GM21786 (cell line): ENCODE results near the gene SCYL3.
"Not testable (repeated sequence)": the region's sequence is repeated elsewhere in the genome, so short reads cannot be mapped to it uniquely, and the experiment has no call there.

Source experiments
- ATAC-seq: cut with Tn5 transposase; IDR thresholded peaks from one replicate; pipeline ENCODE4 v1.9.1; 2021; ENCODE audit not compliant: unreplicated experiment

Gene SCYL3

DNA sequence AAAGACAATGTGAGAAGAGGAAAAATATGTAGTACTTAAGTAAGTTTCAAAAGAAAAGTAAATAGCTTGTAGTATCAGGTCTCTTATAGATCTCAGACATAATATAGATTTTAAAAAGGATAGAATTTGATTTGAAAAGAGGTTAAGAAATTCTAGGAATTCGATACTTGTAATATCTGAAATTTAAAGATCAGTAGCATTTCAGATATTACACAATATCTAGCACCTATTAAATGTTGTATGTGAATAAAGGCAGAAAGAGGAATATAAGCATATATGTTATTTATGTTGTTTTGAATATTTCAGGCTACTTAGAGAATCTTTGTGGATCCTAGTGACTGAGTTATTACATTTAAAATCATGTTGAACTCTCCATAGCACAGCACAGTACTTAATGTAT is 64.0 kb downstream of the SCYL3 start:
- ATAC-seq: no peak

DNA sequence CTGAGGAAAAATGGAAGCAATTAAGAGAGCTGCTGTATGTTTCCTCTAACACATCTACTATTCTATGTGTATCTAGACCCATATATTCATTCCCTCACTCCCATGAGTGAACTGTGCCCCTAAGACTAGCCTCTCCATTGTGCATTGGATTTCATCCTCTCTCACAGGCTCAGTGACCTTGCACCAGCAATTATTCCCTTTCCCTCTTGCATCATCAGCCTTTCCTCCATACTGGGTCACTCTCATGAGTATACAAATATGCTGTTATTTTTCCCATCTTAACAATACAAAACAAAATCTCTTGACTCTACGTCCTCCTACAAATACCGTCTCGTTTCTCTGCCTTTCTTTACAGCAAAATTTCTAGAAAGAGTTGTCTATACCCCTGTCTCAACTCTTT is 69.5 kb downstream of the SCYL3 start:
- no peak for ATAC-seq

DNA sequence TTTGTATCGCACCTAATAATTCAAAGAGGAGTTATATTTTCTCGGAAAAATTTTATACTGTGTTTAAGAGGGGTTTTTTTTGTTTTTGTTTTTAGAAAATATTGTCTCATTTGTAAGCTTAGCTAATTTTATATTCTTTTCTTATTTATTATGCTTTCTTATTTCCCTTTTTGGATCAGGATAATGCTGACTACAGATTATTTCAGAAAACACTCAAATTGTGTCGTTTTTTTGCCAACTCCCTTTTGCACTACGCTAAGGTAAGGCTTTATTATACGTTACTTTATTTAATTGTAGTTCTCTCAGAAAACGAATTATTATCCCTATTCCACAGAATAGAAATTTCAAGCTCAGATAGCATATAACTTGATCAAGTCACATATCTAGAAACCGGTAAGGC is 72.2 kb downstream of the SCYL3 start:
- no peak for ATAC-seq

DNA sequence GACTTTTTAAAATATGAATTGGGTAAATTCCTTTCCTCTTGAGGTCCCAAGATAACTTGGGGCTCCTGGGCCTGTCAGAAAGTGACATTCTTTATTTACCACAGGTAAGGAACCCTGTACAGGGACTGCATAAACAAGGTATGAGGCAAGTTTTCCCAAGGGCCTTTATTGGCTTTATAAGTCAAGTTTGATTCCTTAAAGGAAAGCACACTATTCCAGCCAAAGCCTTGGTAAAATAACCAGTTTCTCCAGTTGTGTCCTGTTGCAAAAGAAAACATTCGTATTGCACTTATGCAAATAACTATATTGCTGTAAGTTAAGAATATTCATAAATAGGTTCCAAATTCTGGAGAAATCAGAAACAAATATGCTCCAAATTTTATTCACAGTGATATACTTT is 77.1 kb downstream of the SCYL3 start:
- no peak for ATAC-seq

DNA sequence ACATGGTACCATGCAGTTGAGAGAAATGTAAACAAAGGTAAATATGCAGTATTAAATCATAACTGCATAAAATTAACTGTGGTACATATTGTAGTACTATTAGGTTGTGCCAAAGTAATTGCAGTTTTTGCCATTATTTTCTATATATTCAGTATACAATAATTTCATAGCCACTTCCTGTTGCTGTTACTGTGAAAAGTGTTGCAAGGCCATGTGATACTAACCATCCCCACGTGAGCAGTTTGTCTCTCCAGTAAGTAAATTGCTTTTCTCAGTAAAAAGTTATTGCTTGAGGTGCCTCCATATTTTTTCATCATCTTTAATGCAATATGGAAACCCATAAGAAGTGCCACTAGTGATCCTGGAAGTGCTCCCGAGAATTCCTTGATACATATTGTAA is 79.4 kb downstream of the SCYL3 start:
- ATAC-seq: no peak

DNA sequence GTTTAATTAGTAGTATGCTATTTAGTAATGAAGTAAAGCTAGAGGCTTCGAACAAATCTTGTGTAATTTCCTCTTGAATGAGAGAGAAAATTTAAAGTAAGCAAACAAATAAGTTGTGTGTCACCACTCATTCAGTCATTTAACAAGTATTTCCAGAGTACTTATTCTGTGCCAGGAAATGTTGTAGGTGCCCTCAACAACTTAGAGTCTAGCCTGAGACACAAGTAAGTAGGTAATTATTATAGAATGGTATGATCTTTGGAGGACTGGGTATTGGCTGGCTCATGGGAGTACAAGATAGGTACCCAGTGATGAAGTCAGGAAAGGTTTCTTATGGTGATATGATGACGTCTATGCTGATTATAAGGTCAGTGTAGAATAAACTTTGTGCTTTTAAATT is 81.6 kb downstream of the SCYL3 start:
- no peak for ATAC-seq

DNA sequence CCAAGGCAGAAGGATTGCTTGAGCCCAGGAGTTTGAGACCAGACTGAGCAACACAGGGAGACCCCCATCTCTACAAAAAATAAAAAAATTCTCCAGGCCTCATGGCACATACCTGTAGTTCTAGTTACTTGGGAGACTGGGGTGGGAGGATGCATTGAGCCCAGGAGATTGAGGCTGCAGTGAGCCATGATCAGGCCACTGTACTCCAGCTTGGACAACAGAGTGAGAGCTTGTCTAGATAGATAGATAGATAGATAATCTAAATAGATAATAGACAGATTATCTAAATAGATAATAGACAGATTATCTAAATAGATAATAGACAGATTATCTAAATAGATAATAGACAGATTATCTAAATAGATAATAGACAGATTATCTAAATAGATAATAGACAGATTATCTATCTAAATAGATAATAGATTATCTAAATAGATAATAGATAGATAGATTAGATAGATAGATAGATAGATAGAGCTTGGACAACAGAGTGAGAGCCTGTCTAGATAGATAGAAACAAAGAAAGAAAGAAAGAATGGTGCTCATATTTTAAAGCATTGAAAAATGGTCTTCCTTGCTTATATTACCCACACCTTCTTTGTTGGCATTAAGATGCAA is 82.2 kb downstream of the SCYL3 start:
- ATAC-seq: not testable (repeated sequence)

DNA sequence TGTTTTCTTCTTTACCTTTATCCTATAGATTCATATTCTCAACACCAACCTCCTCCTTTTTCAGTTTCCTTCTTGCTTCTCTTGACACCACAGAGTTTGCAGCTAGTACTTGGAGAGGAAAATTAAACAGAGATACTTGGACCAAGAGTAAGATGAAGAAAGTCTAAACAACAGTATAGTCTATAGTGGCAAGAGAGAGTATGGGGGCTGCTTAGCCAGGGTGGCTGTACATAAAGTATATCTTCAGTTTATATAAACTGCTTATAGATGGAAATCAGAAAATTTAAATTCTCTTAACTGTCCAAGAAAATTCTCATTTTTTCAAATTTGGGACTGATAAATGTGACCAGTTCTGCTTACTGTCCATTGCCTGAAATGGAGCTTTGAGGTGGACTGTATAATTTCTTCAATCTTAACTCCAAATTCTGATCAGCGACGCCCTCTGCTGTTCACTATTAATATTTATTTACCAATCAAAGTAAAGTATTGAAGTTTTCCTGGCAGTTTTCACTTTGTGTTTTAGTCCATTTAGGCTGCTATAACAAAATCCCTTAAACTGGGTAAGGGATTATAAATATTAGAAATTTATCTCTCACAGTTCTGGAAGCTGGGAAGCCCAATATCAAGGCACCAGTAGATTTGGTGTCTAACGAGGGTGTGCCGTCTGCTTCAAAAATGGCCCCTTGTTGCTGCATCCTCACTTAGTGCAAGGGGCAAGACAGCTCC is 84.2 kb downstream of the SCYL3 start:
- ATAC-seq: no peak

DNA sequence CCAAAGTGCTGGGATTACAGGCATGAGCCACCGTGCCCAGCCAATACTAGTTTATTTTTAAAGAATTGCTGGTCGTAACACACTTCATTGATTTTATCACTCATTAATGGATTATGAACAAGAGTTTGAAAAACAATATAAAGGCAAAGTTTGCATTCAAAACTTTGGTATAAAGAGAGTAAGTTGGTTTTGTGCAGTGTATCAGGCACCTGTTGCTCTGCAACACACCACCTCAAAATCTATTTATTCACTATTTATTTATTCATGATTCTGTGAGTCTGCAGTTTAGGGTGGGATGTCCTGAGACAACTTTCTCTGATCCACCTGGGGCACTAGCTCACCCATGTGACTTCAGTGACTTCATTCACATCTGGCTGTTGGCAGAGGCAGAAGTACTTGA is 88.8 kb downstream of the SCYL3 start:
- no peak for ATAC-seq

DNA sequence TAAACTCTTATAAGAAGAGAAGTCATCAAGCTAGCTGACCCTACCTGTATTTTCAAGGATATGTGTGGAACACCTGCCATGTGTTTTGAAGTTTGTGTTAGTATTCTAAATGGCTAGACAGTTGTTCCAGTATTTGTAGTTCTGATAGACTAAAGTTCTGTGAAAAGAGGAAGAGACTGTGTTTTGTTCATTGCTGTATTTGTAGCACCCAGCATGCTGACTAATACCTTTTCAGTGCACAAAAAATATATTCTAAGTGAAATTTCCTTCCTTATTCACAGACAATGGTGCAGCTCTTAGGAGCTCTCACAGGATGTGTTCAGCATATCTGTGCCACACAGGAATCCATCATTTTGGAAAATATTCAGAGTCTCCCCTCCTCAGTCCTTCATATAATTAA is 90.8 kb downstream of the SCYL3 start:
- no peak for ATAC-seq
